Measurements from ENCODE around the gene PRSS57. TPM values are rescaled to one million over a fixed set of nuclear protein-coding genes. Genes with fewer than 3 reads are reported as not detected.

Gene PRSS57
- total RNA-seq, 1 donor from 2014 or later = not detected

DNA sequence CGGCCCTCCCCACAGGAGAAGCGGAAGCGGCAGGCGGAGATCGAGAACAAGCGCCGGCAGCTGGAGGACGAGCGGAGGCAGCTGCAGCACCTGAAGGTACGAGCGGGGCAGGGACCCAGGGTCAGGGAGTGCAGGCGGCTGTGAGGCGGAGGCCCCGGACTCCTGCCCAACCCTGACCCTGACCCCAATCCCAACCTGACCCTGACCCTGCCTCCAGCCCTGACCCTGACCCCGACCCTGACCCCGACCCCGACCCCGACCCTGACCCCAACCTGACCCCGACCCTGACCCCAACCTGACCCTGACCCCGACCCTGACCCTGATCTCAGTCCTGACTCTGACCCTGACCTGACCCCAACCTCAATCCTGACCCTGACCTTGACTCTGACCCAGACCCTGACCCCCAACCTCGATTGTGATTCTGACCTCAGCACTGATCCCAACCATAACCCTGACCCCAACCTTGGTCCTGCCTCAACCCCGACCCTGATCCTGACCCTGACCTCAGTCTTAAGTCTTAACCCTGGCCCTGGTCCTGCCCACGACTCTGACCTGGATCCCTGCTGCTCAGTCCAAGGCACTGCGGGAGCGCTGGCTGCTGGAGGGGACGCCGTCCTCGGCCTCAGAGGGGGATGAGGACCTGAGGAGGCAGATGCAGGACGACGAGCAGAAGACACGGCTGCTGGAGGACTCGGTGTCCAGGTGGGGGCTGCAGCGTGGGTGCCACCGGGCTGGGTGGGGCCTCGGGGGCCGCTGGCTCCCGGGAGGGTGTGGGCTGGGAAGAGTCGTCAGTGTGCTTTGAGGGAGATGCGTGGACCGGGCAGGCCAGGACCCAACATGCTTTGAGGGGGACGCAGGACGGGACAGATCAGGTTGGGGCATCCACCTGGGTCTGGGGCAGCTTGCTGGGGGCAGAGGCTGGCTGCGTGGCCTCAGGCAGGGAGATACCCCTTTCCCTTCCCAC, 32.0 kb upstream of the PRSS57 start:
- intact Hi-C loops (cut with DNase I) = no loop called here
- H3K36me3 ChIP-seq = peaks cover 7% of the 10 kb centered on the region
- no peak for TF ChIP-seq CTCF (IDR thresholded peaks at IDR 0.05)
- H3K9me3 ChIP-seq = no peaks in the 10 kb centered on the region
- peaks cover 19% of the 10 kb centered on the region for H3K4me1 ChIP-seq
- DNase-seq = no peak
- H3K27ac ChIP-seq = peak overlapping the region; percentile 82
- no peak overlapping the region for H3K4me3 ChIP-seq
- ATAC-seq = peak; percentile 4 to 21
- H3K27me3 ChIP-seq (ENCODE audit: low read depth) = peaks cover 5% of the 10 kb centered on the region

- no peak for ATAC-seq
- no peak for DNase-seq
- peaks cover 7% of the 10 kb centered on the region for H3K36me3 ChIP-seq
- no peak overlapping the region for H3K4me3 ChIP-seq
- H3K9me3 ChIP-seq = no peaks in the 10 kb centered on the region
- intact Hi-C loops (cut with DNase I) = no loop called here
- peaks cover 12% of the 10 kb centered on the region for H3K27me3 ChIP-seq (ENCODE audit: low read depth)
- H3K27ac ChIP-seq = no peak overlapping the region
- peaks cover 19% of the 10 kb centered on the region for H3K4me1 ChIP-seq
- TF ChIP-seq CTCF (IDR thresholded peaks at IDR 0.05) = no peak
Measured at GRCh38 chr19:725461-726089, 30.3 kb upstream of the PRSS57 start.

DNA sequence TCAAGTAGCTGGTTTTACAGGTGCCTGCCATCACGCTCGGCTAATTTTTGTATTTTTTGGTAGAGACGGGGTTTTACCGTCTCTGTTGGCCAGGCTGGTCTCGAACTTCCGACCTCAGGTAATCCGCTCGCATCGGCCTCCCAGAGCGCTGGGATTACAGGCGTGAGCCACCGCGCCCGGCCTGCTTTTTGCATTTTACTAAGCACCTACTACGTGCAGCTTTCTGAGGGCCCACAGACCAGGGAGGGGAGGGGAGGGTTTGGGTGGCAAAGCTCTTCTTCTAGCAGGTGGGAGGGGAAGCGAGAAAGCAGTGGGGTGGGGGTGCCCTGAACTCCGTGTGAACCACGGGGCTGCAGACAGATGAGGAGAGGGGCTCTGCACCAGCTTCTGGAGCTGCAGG, 28.5 kb upstream of the PRSS57 start:
- Histone ChIP-seq H3K27me3 (ENCODE audit: low read depth) (peaks cover 22% of the 10 kb centered on the region), H3K27ac (no peak overlapping the region), H3K36me3 (peaks cover 7% of the 10 kb centered on the region), H3K4me3 (no peak overlapping the region), H3K9me3 (no peaks in the 10 kb centered on the region), H3K4me1 (peaks cover 23% of the 10 kb centered on the region)
- intact Hi-C loops (cut with DNase I) = no loop called here
- DNase-seq (no peak), ATAC-seq (no peak)
- no peak for TF ChIP-seq CTCF (IDR thresholded peaks at IDR 0.05)

DNA sequence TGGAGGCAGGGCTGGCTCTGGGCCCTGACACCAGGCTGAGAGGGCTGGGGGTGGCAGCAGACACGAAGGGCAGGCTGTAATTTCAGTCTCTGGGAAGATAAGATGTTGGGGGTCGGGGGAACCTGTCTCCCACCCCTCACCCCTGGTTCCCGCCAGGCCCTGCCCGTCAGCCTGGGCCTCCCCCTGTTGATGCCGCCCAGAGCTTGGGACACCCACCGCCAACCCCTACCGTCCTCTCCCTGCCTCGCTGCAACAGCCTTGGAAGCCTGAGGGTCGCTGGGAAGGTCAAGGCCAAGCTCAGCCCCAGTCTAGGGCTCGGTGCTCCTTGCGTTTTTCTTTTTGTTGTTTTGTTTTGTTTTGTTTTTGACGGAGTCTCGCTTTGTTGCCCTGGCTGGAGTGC, 28.0 kb upstream of the PRSS57 start:
- Histone ChIP-seq H3K9me3 (no peaks in the 10 kb centered on the region), H3K27me3 (ENCODE audit: low read depth) (peaks cover 22% of the 10 kb centered on the region), H3K27ac (no peak overlapping the region), H3K36me3 (peaks cover 7% of the 10 kb centered on the region), H3K4me3 (no peak overlapping the region), H3K4me1 (peaks cover 22% of the 10 kb centered on the region)
- no peak for ATAC-seq
- no peak for TF ChIP-seq CTCF (IDR thresholded peaks at IDR 0.05)
- intact Hi-C loops (cut with DNase I) = no loop called here
- DNase-seq = no peak

GRCh38 chr19:722553-723101, 27.4 kb upstream of the PRSS57 start:
- TF ChIP-seq CTCF (IDR thresholded peaks at IDR 0.05) = no peak
- H3K27me3 ChIP-seq (ENCODE audit: low read depth) = peaks cover 22% of the 10 kb centered on the region
- intact Hi-C loops (cut with DNase I) = no loop called here
- no peak overlapping the region for H3K4me3 ChIP-seq
- H3K36me3 ChIP-seq = peaks cover 7% of the 10 kb centered on the region
- peaks cover 22% of the 10 kb centered on the region for H3K4me1 ChIP-seq
- H3K9me3 ChIP-seq = no peaks in the 10 kb centered on the region
- DNase-seq = no peak
- ATAC-seq = peak; percentile 5 to 6
- peak overlapping the region; percentile 41 for H3K27ac ChIP-seq
